HepG2 (cell line): ENCODE results near the gene CLDN19. TPM values are rescaled to one million over a fixed set of nuclear protein-coding genes. Genes with fewer than 3 reads are reported as not detected.
A peak's percentile ranks its signal among the peaks of the same experiment; 100 is the strongest.

Experiments
- CAMTA2 ChIP-seq: sonication (generic); formaldehyde crosslinking; IDR thresholded peaks from 2 replicates; pipeline ENCODE4 v1.4.0; 2020; ENCODE audit warnings: mild to moderate bottlenecking, missing genetic modification reagents, borderline replicate concordance
- ELF1 ChIP-seq: sonication (generic); formaldehyde crosslinking; IDR thresholded peaks from 2 replicates; pipeline ENCODE4 v1.4.0; 2020; ENCODE audit warnings: missing genetic modification reagents
- FOSL2 ChIP-seq: sonication (generic); formaldehyde crosslinking; IDR thresholded peaks from 2 replicates; pipeline ENCODE4 v1.4.0; 2020; ENCODE audit warnings: missing genetic modification reagents
- FOXJ3 ChIP-seq: sonication (generic); formaldehyde crosslinking; IDR thresholded peaks from 2 replicates; pipeline ENCODE4 v1.4.0; 2020; ENCODE audit warnings: missing genetic modification reagents, mild to moderate bottlenecking, borderline replicate concordance
- GPBP1L1 ChIP-seq: sonication (generic); formaldehyde crosslinking; IDR thresholded peaks from 2 replicates; pipeline ENCODE4 v1.5.0; 2020; ENCODE audit warnings: mild to moderate bottlenecking, missing genetic modification reagents
- GTF2F1 ChIP-seq: fragments of 150-350 bp; IDR thresholded peaks from 2 replicates; pipeline ENCODE4 v1.6.1; 2014; ENCODE audit warnings: low read length
- GZF1 ChIP-seq: sonication (generic); formaldehyde crosslinking; IDR thresholded peaks from 2 replicates; pipeline ENCODE4 v1.5.1; 2020; ENCODE audit warnings: mild to moderate bottlenecking, missing genetic modification reagents
- HNF4A ChIP-seq: sonication (generic); formaldehyde crosslinking; IDR thresholded peaks from 2 replicates; pipeline ENCODE4 v1.4.0; 2020; ENCODE audit warnings: missing genetic modification reagents
- HNRNPUL1 ChIP-seq: fragments of 200-400 bp; formaldehyde crosslinking; IDR thresholded peaks from 2 replicates; pipeline ENCODE4 v1.6.1; 2017; ENCODE audit warnings: low read depth, mild to moderate bottlenecking, low read length, moderate library complexity
- MATR3 ChIP-seq: sonication (generic); formaldehyde crosslinking; IDR thresholded peaks from 2 replicates; pipeline ENCODE4 v1.4.0; 2020; ENCODE audit warnings: missing genetic modification reagents
- MAZ ChIP-seq, 2 experiments: sonication (generic) in 1 of 2; formaldehyde crosslinking in 1 of 2; IDR thresholded peaks; 2 replicates each; pipeline versions ENCODE4 v1.5.0 to v1.6.1; 2012 to 2020; ENCODE audit warnings: low read depth in 2 of 2, mild to moderate bottlenecking in 2 of 2, borderline replicate concordance in 1 of 2, improper control_type of control experiment in 1 of 2, low read length in 1 of 2, missing genetic modification reagents in 1 of 2, moderate library complexity in 1 of 2
- MED8 ChIP-seq: sonication (generic); formaldehyde crosslinking; IDR thresholded peaks from 2 replicates; pipeline ENCODE4 v1.8.1; 2023; ENCODE audit warnings: mild to moderate bottlenecking, missing genetic modification reagents; ENCODE audit not compliant: insufficient replicate concordance
- NCOA5 ChIP-seq: sonication (generic); formaldehyde crosslinking; IDR thresholded peaks from 2 replicates; pipeline ENCODE4 v1.4.0; 2020; ENCODE audit warnings: missing genetic modification reagents
- NFYB ChIP-seq: sonication (generic); formaldehyde crosslinking; IDR thresholded peaks from 2 replicates; pipeline ENCODE4 v1.4.0; 2020; ENCODE audit warnings: missing genetic modification reagents
- RBAK ChIP-seq: sonication (generic); formaldehyde crosslinking; IDR thresholded peaks from 2 replicates; pipeline ENCODE4 v1.5.1; 2020; ENCODE audit warnings: mild to moderate bottlenecking, missing genetic modification reagents
- RFXAP ChIP-seq: sonication (generic); formaldehyde crosslinking; IDR thresholded peaks from 2 replicates; pipeline ENCODE4 v1.4.0; 2020; ENCODE audit warnings: missing genetic modification reagents, borderline replicate concordance
- SMAD3 ChIP-seq: sonication (generic); formaldehyde crosslinking; IDR thresholded peaks from 2 replicates; pipeline ENCODE4 v1.4.0; 2020; ENCODE audit warnings: missing genetic modification reagents
- SMARCE1 ChIP-seq: fragments of 450-650 bp; IDR thresholded peaks from 2 replicates; pipeline ENCODE4 v1.6.1; 2017; ENCODE audit warnings: borderline replicate concordance
- TCF12 ChIP-seq, 2 experiments: fragments of 450-650 bp in 1 of 2; sonication (generic) in 1 of 2; formaldehyde crosslinking in 1 of 2; IDR thresholded peaks; 2 replicates each; pipeline versions ENCODE4 v1.6.1 to v1.8.0; 2017 to 2022; ENCODE audit warnings: antibody characterized with exemption in 1 of 2, mild to moderate bottlenecking in 1 of 2, missing genetic modification reagents in 1 of 2, moderate library complexity in 1 of 2
- THYN1 ChIP-seq: sonication (generic); formaldehyde crosslinking; IDR thresholded peaks from 2 replicates; pipeline ENCODE4 v1.8.1; 2023; ENCODE audit warnings: low read depth, mild to moderate bottlenecking, moderate library complexity, missing genetic modification reagents, borderline replicate concordance
- XRCC5 ChIP-seq: fragments of 200-400 bp; formaldehyde crosslinking; optimal IDR thresholded peaks from 2 replicates; pipeline ENCODE3; 2017; ENCODE audit warnings: mild to moderate bottlenecking, low read length
- ZBTB20 ChIP-seq: sonication (generic); formaldehyde crosslinking; IDR thresholded peaks from 2 replicates; pipeline ENCODE4 v1.8.1; 2023; ENCODE audit warnings: missing genetic modification reagents, low read depth, mild to moderate bottlenecking, borderline replicate concordance
- ZNF557 ChIP-seq: sonication (generic); formaldehyde crosslinking; IDR thresholded peaks from 2 replicates; pipeline ENCODE4 v1.4.0; 2020; ENCODE audit warnings: missing genetic modification reagents
- ZNF674 ChIP-seq: sonication (generic); formaldehyde crosslinking; IDR thresholded peaks from 2 replicates; pipeline ENCODE4 v1.5.0; 2020; ENCODE audit warnings: low read depth, mild to moderate bottlenecking, missing genetic modification reagents
- ZNF737 ChIP-seq: sonication (generic); formaldehyde crosslinking; IDR thresholded peaks from 2 replicates; pipeline ENCODE4 v1.5.0; 2020; ENCODE audit warnings: missing genetic modification reagents, mild to moderate bottlenecking, borderline replicate concordance
- ZNF816 ChIP-seq: sonication (generic); formaldehyde crosslinking; IDR thresholded peaks from 2 replicates; pipeline ENCODE4 v1.8.0; 2022; ENCODE audit warnings: missing genetic modification reagents, mild to moderate bottlenecking, borderline replicate concordance
- polyA plus RNA-seq, 8 experiments: library from polyadenylated mRNA; depleted of rRNA in 3 of 8; stranded (reverse) in 7 of 8; unstranded in 1 of 8; fragments of >200 nt; fragmentation: Illumina TruSeq in 4 of 8; extraction: Trizol in 4 of 8; gene quantifications; 2 replicates each; pipeline versions ENCODE4 v1.2.1 to v1.2.3, GENCODE V29; 2011 to 2016; ENCODE audit warnings: low read depth in 4 of 8, missing spikeins in 1 of 8, mixed read lengths in 1 of 8; ENCODE audit not compliant: insufficient read depth in 1 of 8
- total RNA-seq, 5 experiments: library from RNA; depleted of rRNA; stranded (reverse); fragments of >200 nt; fragmentation: Illumina TruSeq; extraction: Trizol; gene quantifications; 2 replicates each; pipeline ENCODE4 v1.2.3, GENCODE V29; 2016; ENCODE audit warnings: low read depth in 1 of 5
- TF ChIP-seq, protein P1 (sequence below): sonication (generic); formaldehyde crosslinking; IDR thresholded peaks from 2 replicates; pipeline ENCODE4 v1.4.0; 2020; ENCODE audit warnings: mild to moderate bottlenecking, missing genetic modification reagents
- TF ChIP-seq, protein P2 (sequence below): sonication (generic); formaldehyde crosslinking; IDR thresholded peaks from 2 replicates; pipeline ENCODE4 v1.4.0; 2020; ENCODE audit warnings: missing genetic modification reagents; ENCODE audit errors: not compliant biosample characterization

Gene CLDN19
- total and polyA plus RNA-seq, 2 of the 13 experiments (the other 11 are each of a cell fraction or from before 2014, with no cell fraction given): 5.0 to 7.6 TPM

GRCh38 chr1:42766741-42767509 is 26.9 kb upstream of the CLDN19 start, which contains the start of the genes C1orf50 and P3H1 (continued):
- TF ChIP-seq FOSL2 (CRISPR knock-in tag) (peak; percentile 28; the same call in 1 of the 2 replicates), SMAD3 (CRISPR knock-in tag) (0 out of 2 replicates have a peak, but pooled peaks have one; percentile 14), RFXAP (CRISPR knock-in tag) (peak; percentile 21; the same call in 1 of the 2 replicates), ZNF557 (CRISPR knock-in tag) (peak; percentile 61; the same call in 1 of the 2 replicates), ZNF737 (CRISPR knock-in tag) (no peak), CAMTA2 (CRISPR knock-in tag) (no peak), ZNF816 (CRISPR knock-in tag) (0 out of 2 replicates have a peak, but pooled peaks have one; percentile 73), GPBP1L1 (CRISPR knock-in tag) (no peak), ZNF674 (CRISPR knock-in tag) (0 out of 2 replicates have a peak, but pooled peaks have one; percentile 41), RBAK (CRISPR knock-in tag) (no peak), MATR3 (CRISPR knock-in tag) (no peak), ZBTB20 (CRISPR knock-in tag) (0 out of 2 replicates have a peak, but pooled peaks have one; percentile 44), XRCC5 (no peak), FOXJ3 (CRISPR knock-in tag) (peak; percentile 49; the same call in 1 of the 2 replicates), THYN1 (CRISPR knock-in tag) (peak; percentile 13; the same call in 1 of the 2 replicates), NCOA5 (no peak), MAZ (IDR thresholded peaks at IDR 0.05; ENCODE audit: borderline replicate concordance, low read depth, low read length) (peak; percentile 52; the same call in 1 of the 2 replicates), MAZ (CRISPR knock-in tag; IDR thresholded peaks at IDR 0.05; ENCODE audit: low read depth) (no peak; the same call in 1 of the 2 replicates), GZF1 (CRISPR knock-in tag) (peak; percentile 86), TCF12 (IDR thresholded peaks at IDR 0.05) (no peak), TCF12 (CRISPR knock-in tag; IDR thresholded peaks at IDR 0.05) (0 out of 2 replicates have a peak, but pooled peaks have one; percentile 7), MED8 (CRISPR knock-in tag) (peak; percentile 40), HNF4A (CRISPR knock-in tag) (no peak), ELF1 (peak; percentile 89), SMARCE1 (no peak), GTF2F1 (no peak), NFYB (peak; percentile 66), HNRNPUL1 (no peak)
- TF ChIP-seq, protein P1, sequence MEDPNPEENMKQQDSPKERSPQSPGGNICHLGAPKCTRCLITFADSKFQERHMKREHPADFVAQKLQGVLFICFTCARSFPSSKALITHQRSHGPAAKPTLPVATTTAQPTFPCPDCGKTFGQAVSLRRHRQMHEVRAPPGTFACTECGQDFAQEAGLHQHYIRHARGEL (CRISPR knock-in tag): no peak
- TF ChIP-seq, protein P2, sequence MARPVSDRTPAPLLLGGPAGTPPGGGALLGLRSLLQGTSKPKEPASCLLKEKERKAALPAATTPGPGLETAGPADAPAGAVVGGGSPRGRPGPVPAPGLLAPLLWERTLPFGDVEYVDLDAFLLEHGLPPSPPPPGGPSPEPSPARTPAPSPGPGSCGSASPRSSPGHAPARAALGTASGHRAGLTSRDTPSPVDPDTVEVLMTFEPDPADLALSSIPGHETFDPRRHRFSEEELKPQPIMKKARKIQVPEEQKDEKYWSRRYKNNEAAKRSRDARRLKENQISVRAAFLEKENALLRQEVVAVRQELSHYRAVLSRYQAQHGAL: peak; percentile 13
